Left lung (tissue), 10 donors: ENCODE measurements around the gene ZMYND12. TPM values are rescaled to one million over a fixed set of nuclear protein-coding genes. Genes with fewer than 3 reads are reported as not detected.
A peak's percentile ranks its signal among the peaks of the same experiment; 100 is the strongest.

ENCODE experiments used
- ATAC-seq: fragments of 200-7000 bp; cut with Tn5 transposase; one replicate; pipeline ENCODE4 v1.9.1; 2020; ENCODE audit warnings: moderate library complexity
- DNase-seq, 4 donors: peaks; one replicate each; pipeline ENCODE4 v3.0.0-alpha.2; 2013 to 2020
- H3K27ac ChIP-seq, 2 donors: fragments of 200-600 bp; sonication (generic) in 1 of 2; one replicate each; pipeline versions ENCODE4 v1.5.0 to v1.8.0; 2020 to 2021
- H3K27me3 ChIP-seq, 2 donors: fragments of 200-600 bp; sonication (generic) in 1 of 2; one replicate each; pipeline versions ENCODE4 v1.5.0 to v1.8.0; 2020 to 2021
- H3K36me3 ChIP-seq, 2 donors: fragments of 200-600 bp; sonication (generic) in 1 of 2; one replicate each; pipeline versions ENCODE4 v1.5.0 to v1.8.0; 2020 to 2021
- H3K4me1 ChIP-seq, 2 donors: fragments of 200-600 bp; one replicate each; pipeline ENCODE4 v1.8.0; 2021
- H3K4me3 ChIP-seq, 2 donors: fragments of 200-600 bp; sonication (generic) in 1 of 2; one replicate each; pipeline versions ENCODE4 v1.5.0 to v1.8.0; 2020 to 2021; ENCODE audit warnings: mild to moderate bottlenecking in 1 of 2
- H3K9me3 ChIP-seq, 2 donors: fragments of 200-600 bp; sonication (generic) in 1 of 2; one replicate each; pipeline versions ENCODE4 v1.5.0 to v1.8.0; 2020 to 2021
- intact Hi-C, 2 donors: fragments of 100-400 bp; cut with DNase I; formaldehyde crosslinking; loops; one replicate each; pipeline versions ENCODE4 v1.11.2 to v1.14.2; 2022
- polyA plus RNA-seq, 6 donors: library from polyadenylated mRNA; unstranded; fragments of 120-200 nt; gene quantifications; one replicate each; pipeline ENCODE4 v1.2.1, GENCODE V29; 2013; ENCODE audit not compliant: insufficient read length in 6 of 6
- total RNA-seq, 2 donors: library from RNA; stranded (reverse); fragmentation: NEBNext Ultra II Directional; extraction: Animal tissue kit (Norgen Biotek cat#: 25700); gene quantifications; one replicate each; pipeline ENCODE4 v1.2.1, GENCODE V29; 2021
- TF ChIP-seq, protein P1 (sequence below), 2 donors: fragments of 200-600 bp; sonication (generic) in 1 of 2; IDR thresholded peaks; one replicate each; pipeline versions ENCODE4 v1.5.0 to v1.8.0; 2021; ENCODE audit warnings: antibody characterized with exemption in 2 of 2
- donor health status: DM: no; HTN: yes; CAD: no.
- donor health status: DM: no; HTN: no; CAD: no.

ZMYND12 gene
- total and polyA plus RNA-seq, 8 donors: 1.7 to 5.3 (median 2.2) TPM

DNA sequence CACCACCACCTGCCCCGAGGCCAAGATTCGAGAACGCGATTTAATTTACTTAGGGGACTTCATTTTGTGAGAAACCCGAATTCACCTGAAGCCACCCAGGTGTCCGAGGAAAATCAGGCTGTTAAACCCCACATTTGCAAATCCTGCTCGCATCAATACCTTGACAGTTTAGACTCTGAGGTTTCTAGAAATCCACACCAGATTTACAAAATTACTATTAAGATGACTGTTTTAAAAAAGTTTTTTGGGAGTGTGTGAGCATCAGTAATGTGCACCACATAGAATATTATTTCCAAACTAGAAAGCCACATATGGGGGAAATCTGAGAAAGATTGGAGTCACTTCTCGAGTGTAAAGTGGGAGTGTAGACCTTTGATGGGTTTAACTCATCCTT is 74.5 kb downstream of the ZMYND12 start:
- Histone ChIP-seq H3K27ac (no peak overlapping the region), H3K4me3 (peak overlapping the region; percentile 50 to 51), H3K36me3 (no peaks in the 10 kb centered on the region), H3K27me3 (peaks cover 11 to 71% of the 10 kb centered on the region in 2 donors), H3K9me3 (no peaks in the 10 kb centered on the region), H3K4me1 (peaks cover 6 to 15% of the 10 kb centered on the region in 2 donors)
- DNase-seq: no peak
- no peak for ATAC-seq
- intact Hi-C loops: no loop called here
- TF ChIP-seq, protein P1, sequence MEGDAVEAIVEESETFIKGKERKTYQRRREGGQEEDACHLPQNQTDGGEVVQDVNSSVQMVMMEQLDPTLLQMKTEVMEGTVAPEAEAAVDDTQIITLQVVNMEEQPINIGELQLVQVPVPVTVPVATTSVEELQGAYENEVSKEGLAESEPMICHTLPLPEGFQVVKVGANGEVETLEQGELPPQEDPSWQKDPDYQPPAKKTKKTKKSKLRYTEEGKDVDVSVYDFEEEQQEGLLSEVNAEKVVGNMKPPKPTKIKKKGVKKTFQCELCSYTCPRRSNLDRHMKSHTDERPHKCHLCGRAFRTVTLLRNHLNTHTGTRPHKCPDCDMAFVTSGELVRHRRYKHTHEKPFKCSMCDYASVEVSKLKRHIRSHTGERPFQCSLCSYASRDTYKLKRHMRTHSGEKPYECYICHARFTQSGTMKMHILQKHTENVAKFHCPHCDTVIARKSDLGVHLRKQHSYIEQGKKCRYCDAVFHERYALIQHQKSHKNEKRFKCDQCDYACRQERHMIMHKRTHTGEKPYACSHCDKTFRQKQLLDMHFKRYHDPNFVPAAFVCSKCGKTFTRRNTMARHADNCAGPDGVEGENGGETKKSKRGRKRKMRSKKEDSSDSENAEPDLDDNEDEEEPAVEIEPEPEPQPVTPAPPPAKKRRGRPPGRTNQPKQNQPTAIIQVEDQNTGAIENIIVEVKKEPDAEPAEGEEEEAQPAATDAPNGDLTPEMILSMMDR (IDR thresholded peaks at IDR 0.05): no peak

DNA sequence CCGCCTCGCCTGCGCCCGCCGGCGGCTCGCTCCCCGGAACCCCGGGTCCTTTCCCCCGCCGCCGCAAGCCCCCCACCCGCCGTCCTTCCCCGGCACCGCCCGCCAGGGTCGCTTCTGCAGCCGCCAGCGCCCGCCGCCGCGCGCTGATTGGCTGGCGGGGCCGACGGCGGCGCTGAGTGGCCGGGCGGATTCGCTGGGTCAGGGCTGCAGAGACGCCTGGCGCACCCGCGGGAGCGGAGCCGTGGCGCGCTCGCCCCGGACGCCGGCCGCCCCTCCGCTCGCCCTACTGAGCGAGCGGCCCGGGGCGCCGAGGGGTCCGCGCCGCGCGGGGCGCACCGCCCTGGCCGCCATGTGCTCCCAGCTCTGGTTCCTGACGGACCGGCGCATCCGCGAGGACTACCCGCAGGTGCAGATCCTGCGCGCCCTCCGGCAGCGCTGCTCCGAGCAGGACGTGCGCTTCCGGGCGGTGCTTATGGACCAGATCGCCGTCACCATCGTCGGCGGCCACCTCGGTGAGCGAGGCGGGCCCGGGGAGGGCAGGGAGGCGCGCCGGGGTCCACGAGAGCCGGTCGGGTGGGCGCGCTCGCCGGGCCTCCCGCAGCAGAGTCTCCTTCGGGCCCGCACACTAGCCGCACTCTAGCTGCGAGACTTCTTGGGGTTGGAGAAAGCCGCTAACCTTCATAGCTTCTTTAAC is 75.1 kb downstream of the ZMYND12 start, which contains the start of gene RIMKLA:
TSS of gene RIMKLA (plus strand) at position 207 of the 694 bp plus-strand sequence. CDS start at position 350, 143 bp downstream.
- peak; percentile 35 to 87 (median 46) for DNase-seq
- Histone ChIP-seq H3K36me3 (no peaks in the 10 kb centered on the region), H3K4me3 (peak within 1 kb of the TSS; percentile 50 to 51), H3K9me3 (no peaks in the 10 kb centered on the region), H3K27me3 (peaks cover 11 to 71% of the 10 kb centered on the region in 2 donors), H3K27ac (no peak within 1 kb of the TSS), H3K4me1 (peaks cover 6 to 15% of the 10 kb centered on the region in 2 donors)
- intact Hi-C loops: no loop called here
- ATAC-seq: peak; percentile 96
- TF ChIP-seq, protein P1 (IDR thresholded peaks at IDR 0.05): no peak

Other genes with a start within 250 kb of the ZMYND12 start
- 10 to 100 TPM; 39.6 to 46.2 TPM for gene FOXJ3, start 120.8 kb downstream of the ZMYND12 start, total RNA-seq
- 10 to 100 TPM; 54.4 to 65.2 (median 59.7) TPM for gene FOXJ3, start 120.8 kb downstream of the ZMYND12 start, polyA plus RNA-seq
- gene RIMKLA, start 75.2 kb downstream of the ZMYND12 start, total RNA-seq: 10 to 100 TPM in 1 of 2 donors, 1 to 10 TPM in 1; 7.8 to 11.4 TPM
- gene RIMKLA, start 75.2 kb downstream of the ZMYND12 start, polyA plus RNA-seq: under 1 TPM; 0.40 to 0.92 (median 0.72) TPM
- gene PPCS, start 521 bp upstream of the ZMYND12 start, total RNA-seq: 10 to 100 TPM; 59.0 to 60.0 TPM
- gene PPCS, start 521 bp upstream of the ZMYND12 start, polyA plus RNA-seq: 10 to 100 TPM; 63.0 to 72.9 (median 66.0) TPM
- gene CCDC30, start 7.3 kb upstream of the ZMYND12 start, total RNA-seq: 1 to 10 TPM; 4.5 to 6.8 TPM
- 10 to 100 TPM in 5 of 6 donors, 1 to 10 TPM in 1; 9.7 to 16.2 (median 13.9) TPM for gene CCDC30, start 7.3 kb upstream of the ZMYND12 start, polyA plus RNA-seq
- 10 to 100 TPM; 26.6 to 30.5 TPM for gene PPIH, start 202.4 kb upstream of the ZMYND12 start, total RNA-seq
- gene PPIH, start 202.4 kb upstream of the ZMYND12 start, polyA plus RNA-seq: 10 to 100 TPM; 52.4 to 65.2 (median 59.0) TPM
- gene YBX1, start 226.4 kb upstream of the ZMYND12 start, total RNA-seq: 100 to 1,000 TPM; 552 to 685 TPM
- 100 to 1,000 TPM; 461 to 581 (median 540) TPM for gene YBX1, start 226.4 kb upstream of the ZMYND12 start, polyA plus RNA-seq